Activated CD4-positive, alpha-beta T cell treated with anti-CD3 and anti-CD28 coated beads, Interleukin-2, amount 10 ng/mL, durations not matched to agents 7 days and 5 days (primary cell): ENCODE data around the gene PCDHB4. TPM values are rescaled to one million over a fixed set of nuclear protein-coding genes. Genes with fewer than 3 reads are reported as not detected.
"Not testable (repeated sequence)": the region's sequence is repeated elsewhere in the genome, so short reads cannot be mapped to it uniquely, and the experiment has no call there.

Experiments used
- CTCF ChIA-PET: fragments of 350-600 bp; sonication (Branson Sonifier 250); formaldehyde crosslinking; loops from one replicate; lab custom pipeline; 2021; ENCODE audit warnings: antibody characterized with exemption; lab: Charles Lee
- POLR2A ChIA-PET: fragments of 350-600 bp; sonication (Branson Sonifier 250); formaldehyde crosslinking; loops from one replicate; lab custom pipeline; 2021; ENCODE audit warnings: antibody characterized with exemption; lab: Charles Lee
- DNase-seq: peaks from one replicate; pipeline ENCODE4 v3.0.0-alpha.2; 2020
- H3K27ac Mint-ChIP-seq: one replicate; pipeline ENCODE4 v1.8.0; 2021; ENCODE audit warnings: mild to moderate bottlenecking, moderate library complexity, mixed read lengths
- H3K27me3 Mint-ChIP-seq: one replicate; pipeline ENCODE4 v1.8.0; 2021; ENCODE audit warnings: mixed read lengths
- H3K36me3 Mint-ChIP-seq: one replicate; pipeline ENCODE4 v1.8.0; 2021; ENCODE audit warnings: low read depth, mixed read lengths
- H3K4me1 Mint-ChIP-seq: one replicate; pipeline ENCODE4 v1.8.0; 2021; ENCODE audit warnings: mixed read lengths
- H3K4me3 Mint-ChIP-seq: one replicate; pipeline ENCODE4 v1.8.0; 2021; ENCODE audit warnings: mild to moderate bottlenecking, moderate library complexity, mixed read lengths
- H3K9me3 Mint-ChIP-seq: one replicate; pipeline ENCODE4 v1.8.0; 2021; ENCODE audit warnings: mixed read lengths
- total RNA-seq, 2 experiments: library from RNA; stranded (reverse); gene quantifications; one replicate each; pipeline ENCODE4 v1.2.3, GENCODE V29; 2021

Gene PCDHB4
- not detected for total RNA-seq

DNA sequence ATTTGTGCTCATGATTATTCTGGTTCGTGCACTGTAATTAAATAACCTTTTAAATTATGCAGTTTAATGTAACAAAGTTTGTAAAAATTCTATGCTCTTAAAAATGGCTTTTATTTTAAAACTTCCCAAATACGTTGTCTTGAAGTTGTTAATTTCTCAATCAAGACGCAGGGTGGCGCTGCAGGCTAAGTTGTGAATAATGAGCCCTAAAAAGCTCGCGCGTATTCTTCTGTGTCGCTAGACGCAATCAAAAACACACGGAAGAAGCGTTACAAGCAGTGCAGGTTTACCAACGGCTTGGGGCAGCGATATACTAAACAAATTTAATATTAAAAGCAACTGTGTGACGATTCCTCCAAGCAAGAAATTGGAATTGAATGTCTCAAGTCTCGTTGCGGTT, at the start of gene PCDHB4:
PCDHB4 (plus strand) TSS at position 256 of the 400 bp plus-strand sequence. CDS start 181 bp downstream, outside the sequence.
- Mint-ChIP-seq H3K36me3 (no peaks in the 10 kb centered on the region), H3K27ac (no peak within 1 kb of the TSS), H3K4me3 (no peak within 1 kb of the TSS), H3K4me1 (no peaks in the 10 kb centered on the region), H3K9me3 (peaks cover 17% of the 10 kb centered on the region), H3K27me3 (peaks cover 6% of the 10 kb centered on the region)
- ChIA-PET CTCF (no interaction called here), POLR2A (no interaction called here)
- DNase-seq = no peak

GRCh38 chr5:141077826-141078225, 43.8 kb upstream of the PCDHB4 start:
- Mint-ChIP-seq H3K27me3 (peaks cover 2% of the 10 kb centered on the region), H3K4me3 (no peak overlapping the region), H3K9me3 (peaks cover 2% of the 10 kb centered on the region), H3K4me1 (no peaks in the 10 kb centered on the region), H3K27ac (no peak overlapping the region), H3K36me3 (no peaks in the 10 kb centered on the region)
- no peak for DNase-seq
- POLR2A ChIA-PET = no interaction called here
- CTCF ChIA-PET = interaction anchor here (0.7 kb wide), 1 partner anchor 838 kb away, joined by 3 read pairs; no protein-coding TSS in a partner anchor

DNA sequence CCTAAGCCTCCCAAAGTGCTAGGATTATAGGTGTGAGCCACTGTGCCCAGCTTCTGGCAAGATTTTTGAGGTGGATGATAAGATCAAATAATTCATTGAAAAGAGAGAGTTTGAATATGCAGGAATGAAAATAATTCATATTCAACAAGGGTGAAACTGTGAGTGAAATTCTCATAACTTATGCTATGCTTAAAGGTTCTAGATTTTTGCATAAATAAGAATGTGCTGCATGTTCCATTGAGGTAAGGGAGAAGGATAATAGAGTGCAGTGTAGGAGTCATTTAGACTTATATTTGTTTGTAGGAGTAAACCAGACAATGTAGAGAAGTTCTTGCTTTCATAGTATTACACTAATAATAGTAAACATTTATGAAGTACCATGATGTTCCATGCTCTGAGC, 39.4 kb upstream of the PCDHB4 start:
- no peak for DNase-seq
- Mint-ChIP-seq H3K36me3 (no peaks in the 10 kb centered on the region), H3K4me1 (peaks cover 2% of the 10 kb centered on the region), H3K27ac (no peak overlapping the region), H3K9me3 (no peaks in the 10 kb centered on the region), H3K4me3 (no peak overlapping the region), H3K27me3 (no peaks in the 10 kb centered on the region)
- POLR2A ChIA-PET = no interaction called here
- CTCF ChIA-PET = no interaction called here

DNA sequence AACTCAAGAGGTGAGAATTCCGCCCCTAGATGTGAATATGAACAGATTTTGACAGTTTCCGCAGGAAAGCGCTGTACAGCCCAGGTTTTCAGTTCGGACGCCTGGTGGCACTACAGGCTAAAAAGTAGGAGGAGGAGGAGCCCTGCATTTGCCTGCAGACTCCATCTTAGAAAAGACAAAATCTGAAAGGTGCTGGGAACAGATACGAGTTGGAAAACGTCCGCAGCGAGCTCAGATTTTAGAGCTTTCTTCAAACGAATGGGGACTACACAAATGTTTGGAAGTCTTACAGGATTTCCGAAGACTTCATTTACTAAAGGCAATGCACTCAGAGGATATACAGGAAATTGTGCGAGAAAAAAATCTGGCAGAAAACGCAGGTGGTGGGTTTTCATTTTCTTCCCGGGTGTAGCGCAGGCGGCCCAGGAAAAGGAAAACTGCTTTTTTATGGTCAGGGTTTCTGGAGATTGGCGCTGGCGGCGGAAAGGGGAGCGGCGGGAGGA, 37.1 kb upstream of the PCDHB4 start:
- no peaks in the 10 kb centered on the region for H3K27me3 Mint-ChIP-seq
- DNase-seq = peak; percentile 32
- peak overlapping the region; percentile 62 for H3K4me3 Mint-ChIP-seq
- CTCF ChIA-PET = no interaction called here
- H3K4me1 Mint-ChIP-seq = peaks cover 2% of the 10 kb centered on the region
- POLR2A ChIA-PET = no interaction called here
- no peaks in the 10 kb centered on the region for H3K9me3 Mint-ChIP-seq
- no peak overlapping the region for H3K27ac Mint-ChIP-seq
- H3K36me3 Mint-ChIP-seq = no peaks in the 10 kb centered on the region

GRCh38 chr5:141094481-141095262, 26.9 kb upstream of the PCDHB4 start, which contains the start of gene PCDHB2:
PCDHB2 (plus strand) TSS chr5:141094615; CDS start chr5:141094791, 176 bp downstream.
- peaks cover 14% of the 10 kb centered on the region for H3K27me3 Mint-ChIP-seq
- H3K9me3 Mint-ChIP-seq = peaks cover 12% of the 10 kb centered on the region
- H3K27ac Mint-ChIP-seq = no peak within 1 kb of the TSS
- ChIA-PET CTCF (no interaction called here), POLR2A (no interaction called here)
- no peak for DNase-seq
- no peak within 1 kb of the TSS for H3K4me3 Mint-ChIP-seq
- H3K36me3 Mint-ChIP-seq = peaks cover 2% of the 10 kb centered on the region
- no peaks in the 10 kb centered on the region for H3K4me1 Mint-ChIP-seq

DNA sequence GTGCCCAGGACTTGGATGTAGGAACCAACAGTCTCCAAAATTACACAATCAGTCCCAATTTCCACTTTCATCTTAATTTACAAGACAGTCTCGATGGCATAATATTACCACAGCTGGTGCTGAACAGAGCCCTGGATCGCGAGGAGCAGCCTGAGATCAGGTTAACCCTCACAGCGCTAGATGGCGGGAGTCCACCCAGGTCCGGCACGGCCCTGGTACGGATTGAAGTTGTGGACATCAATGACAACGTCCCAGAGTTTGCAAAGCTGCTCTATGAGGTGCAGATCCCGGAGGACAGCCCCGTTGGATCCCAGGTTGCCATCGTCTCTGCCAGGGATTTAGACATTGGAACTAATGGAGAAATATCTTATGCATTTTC, 26.4 kb upstream of the PCDHB4 start:
- DNase-seq = no peak
- Mint-ChIP-seq H3K9me3 (peaks cover 14% of the 10 kb centered on the region), H3K36me3 (peaks cover 2% of the 10 kb centered on the region), H3K27ac (no peak overlapping the region), H3K4me3 (no peak overlapping the region), H3K4me1 (no peaks in the 10 kb centered on the region), H3K27me3 (peaks cover 14% of the 10 kb centered on the region)
- CTCF ChIA-PET = no interaction called here
- POLR2A ChIA-PET = no interaction called here

DNA sequence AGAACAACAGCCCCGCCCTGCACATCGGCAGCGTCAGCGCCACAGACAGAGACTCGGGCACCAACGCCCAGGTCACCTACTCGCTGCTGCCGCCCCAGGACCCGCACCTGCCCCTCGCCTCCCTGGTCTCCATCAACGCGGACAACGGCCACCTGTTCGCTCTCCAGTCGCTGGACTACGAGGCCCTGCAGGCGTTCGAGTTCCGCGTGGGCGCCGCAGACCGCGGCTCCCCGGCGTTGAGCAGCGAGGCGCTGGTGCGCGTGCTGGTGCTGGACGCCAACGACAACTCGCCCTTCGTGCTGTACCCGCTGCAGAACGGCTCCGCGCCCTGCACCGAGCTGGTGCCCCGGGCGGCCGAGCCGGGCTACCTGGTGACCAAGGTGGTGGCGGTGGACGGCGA, 25.4 kb upstream of the PCDHB4 start:
- POLR2A ChIA-PET, CTCF ChIA-PET, DNase-seq, H3K27ac Mint-ChIP-seq, H3K4me1 Mint-ChIP-seq, H3K36me3 Mint-ChIP-seq, H3K4me3 Mint-ChIP-seq: not testable (repeated sequence)
- Mint-ChIP-seq H3K27me3 (peaks cover 16% of the 10 kb centered on the region), H3K9me3 (peaks cover 21% of the 10 kb centered on the region)

GRCh38 chr5:141096586-141096985, 25.0 kb upstream of the PCDHB4 start:
- Mint-ChIP-seq H3K27me3 (peaks cover 19% of the 10 kb centered on the region), H3K9me3 (peaks cover 21% of the 10 kb centered on the region)
- H3K27ac Mint-ChIP-seq, DNase-seq, POLR2A ChIA-PET, H3K4me3 Mint-ChIP-seq, H3K36me3 Mint-ChIP-seq, CTCF ChIA-PET, H3K4me1 Mint-ChIP-seq: not testable (repeated sequence)

DNA sequence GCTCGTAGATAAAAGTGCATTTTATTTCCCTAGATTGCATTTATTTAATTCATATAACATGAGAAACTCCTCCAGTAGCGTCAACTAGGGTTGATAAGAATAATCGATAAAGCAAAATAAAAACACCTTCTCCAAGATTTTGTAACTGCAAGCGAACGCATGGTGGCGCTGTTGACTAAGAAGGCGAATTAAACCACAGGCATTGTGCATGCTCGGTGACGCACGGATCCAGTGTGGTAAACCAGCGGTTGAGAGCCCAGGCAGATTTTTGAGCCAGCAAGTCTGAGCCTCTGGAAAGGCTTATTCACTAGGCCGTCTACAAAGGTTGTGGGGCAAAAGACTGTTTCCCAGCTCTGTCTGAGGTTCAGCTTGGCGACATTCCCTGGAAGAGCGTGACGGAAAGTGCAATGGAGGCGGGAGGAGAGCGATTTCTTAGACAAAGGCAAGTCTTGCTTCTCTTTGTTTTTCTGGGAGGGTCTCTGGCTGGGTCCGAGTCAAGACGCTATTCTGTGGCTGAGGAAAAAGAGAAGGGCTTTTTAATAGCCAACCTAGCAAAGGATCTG, 21.3 kb upstream of the PCDHB4 start, which contains the start of gene PCDHB3:
PCDHB3 (plus strand) TSS at position 231 of the 563 bp plus-strand sequence; CDS start at position 408, 177 bp downstream.
- Mint-ChIP-seq H3K27me3 (peaks cover 9% of the 10 kb centered on the region), H3K4me3 (no peak within 1 kb of the TSS), H3K4me1 (no peaks in the 10 kb centered on the region), H3K27ac (no peak within 1 kb of the TSS), H3K36me3 (peaks cover 2% of the 10 kb centered on the region), H3K9me3 (peaks cover 22% of the 10 kb centered on the region)
- ChIA-PET POLR2A (no interaction called here), CTCF (no interaction called here)
- DNase-seq = peak; percentile 25

GRCh38 chr5:141101059-141101458, 20.6 kb upstream of the PCDHB4 start:
- no peak overlapping the region for H3K27ac Mint-ChIP-seq
- POLR2A ChIA-PET = no interaction called here
- peaks cover 9% of the 10 kb centered on the region for H3K27me3 Mint-ChIP-seq
- H3K9me3 Mint-ChIP-seq = peaks cover 18% of the 10 kb centered on the region
- no peaks in the 10 kb centered on the region for H3K36me3 Mint-ChIP-seq
- no peaks in the 10 kb centered on the region for H3K4me1 Mint-ChIP-seq
- no peak for DNase-seq
- no peak overlapping the region for H3K4me3 Mint-ChIP-seq
- CTCF ChIA-PET = no interaction called here

- H3K4me3 Mint-ChIP-seq, H3K27me3 Mint-ChIP-seq, H3K4me1 Mint-ChIP-seq, H3K36me3 Mint-ChIP-seq, POLR2A ChIA-PET, DNase-seq, H3K27ac Mint-ChIP-seq, CTCF ChIA-PET: not testable (repeated sequence)
- H3K9me3 Mint-ChIP-seq = peaks cover 19% of the 10 kb centered on the region
These were observed 19.5 kb upstream of the PCDHB4 start for GRCh38 chr5:141102070-141102469.

- H3K36me3 Mint-ChIP-seq, H3K4me1 Mint-ChIP-seq, CTCF ChIA-PET, H3K27ac Mint-ChIP-seq, H3K4me3 Mint-ChIP-seq, POLR2A ChIA-PET, H3K27me3 Mint-ChIP-seq, DNase-seq: not testable (repeated sequence)
- H3K9me3 Mint-ChIP-seq = peaks cover 15% of the 10 kb centered on the region
These were observed 19.1 kb upstream of the PCDHB4 start for GRCh38 chr5:141102471-141102870.

DNA sequence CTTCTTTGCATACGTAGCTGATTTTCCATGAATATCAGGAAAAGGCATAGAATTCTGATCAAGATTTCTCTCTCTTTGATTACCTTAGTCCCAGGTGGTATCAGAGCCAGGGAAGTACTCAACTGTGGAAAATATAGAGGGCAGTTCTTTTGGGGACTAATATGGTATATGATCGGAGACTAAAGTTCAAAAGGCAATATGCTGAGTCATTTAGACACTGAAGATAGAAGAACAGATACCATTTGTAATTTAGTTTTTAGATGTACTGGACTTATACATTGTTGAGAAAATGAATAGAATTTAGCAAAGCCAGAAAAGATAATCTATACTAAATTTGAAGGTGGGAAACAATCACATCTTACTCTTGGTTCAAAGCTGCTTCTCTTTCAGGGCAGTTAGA, 16.3 kb upstream of the PCDHB4 start:
- DNase-seq = no peak
- ChIA-PET POLR2A (no interaction called here), CTCF (no interaction called here)
- Mint-ChIP-seq H3K9me3 (peaks cover 12% of the 10 kb centered on the region), H3K27ac (no peak overlapping the region), H3K4me3 (no peak overlapping the region), H3K27me3 (peaks cover 5% of the 10 kb centered on the region), H3K36me3 (no peaks in the 10 kb centered on the region), H3K4me1 (no peaks in the 10 kb centered on the region)
